Smooth muscle cell of the brain vasculature (primary cell): ENCODE measurements around the gene GLIS1.

Source experiments
- DNase-seq: peaks from one replicate; pipeline ENCODE4 v3.0.0-alpha.2; 2012; ENCODE audit warnings: low read depth, low spot score

GLIS1 gene

GRCh38 chr1:53535226-53535625, 203.7 kb downstream of the GLIS1 start:
- no peak for DNase-seq

GRCh38 chr1:53532912-53533311, 206.1 kb downstream of the GLIS1 start:
- DNase-seq, result no peak

GRCh38 chr1:53532377-53532776, 206.6 kb downstream of the GLIS1 start:
- DNase-seq, result no peak

DNA sequence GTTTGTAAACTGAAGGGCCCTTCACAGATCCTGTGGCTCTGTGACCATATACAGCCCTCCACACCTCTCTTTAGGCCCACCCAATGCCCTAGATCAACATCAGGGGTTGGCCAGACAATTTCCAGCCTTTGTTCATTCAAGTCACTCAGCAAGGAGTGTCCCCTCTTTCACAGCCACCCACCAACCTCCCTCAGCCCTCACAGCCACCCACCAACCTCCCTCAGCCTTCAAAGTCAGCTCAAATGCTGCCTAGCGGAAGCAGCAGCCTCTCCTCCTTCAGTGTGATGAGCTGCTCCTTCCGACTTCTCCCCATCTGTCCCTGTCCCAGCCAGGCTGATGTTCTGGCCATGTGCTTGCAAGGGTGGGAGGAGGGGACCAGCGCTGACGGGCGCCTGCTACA, 208.4 kb downstream of the GLIS1 start:
- no peak for DNase-seq

DNA sequence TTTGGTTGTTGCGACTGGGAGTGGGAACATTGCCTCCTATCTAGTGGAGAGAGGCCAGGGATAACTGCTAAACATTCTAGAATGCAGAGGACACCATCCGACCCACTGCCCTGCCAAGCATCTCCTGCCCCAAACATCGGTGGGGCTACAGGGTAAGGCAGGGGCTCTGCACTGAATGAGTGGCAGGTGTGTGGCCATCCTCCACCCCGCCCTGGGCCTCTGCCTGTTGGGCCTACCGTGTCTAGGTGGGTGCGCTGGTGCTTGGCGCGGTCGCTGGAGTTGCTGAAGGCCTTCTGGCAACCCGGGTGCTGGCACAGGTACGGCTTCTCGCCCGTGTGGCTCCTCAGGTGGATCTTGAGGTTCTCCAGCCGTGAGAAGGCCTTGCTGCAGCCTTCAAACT, 209.4 kb downstream of the GLIS1 start:
- DNase-seq, result no peak

GRCh38 chr1:53527368-53527767, 211.6 kb downstream of the GLIS1 start:
- DNase-seq, result no peak

DNA sequence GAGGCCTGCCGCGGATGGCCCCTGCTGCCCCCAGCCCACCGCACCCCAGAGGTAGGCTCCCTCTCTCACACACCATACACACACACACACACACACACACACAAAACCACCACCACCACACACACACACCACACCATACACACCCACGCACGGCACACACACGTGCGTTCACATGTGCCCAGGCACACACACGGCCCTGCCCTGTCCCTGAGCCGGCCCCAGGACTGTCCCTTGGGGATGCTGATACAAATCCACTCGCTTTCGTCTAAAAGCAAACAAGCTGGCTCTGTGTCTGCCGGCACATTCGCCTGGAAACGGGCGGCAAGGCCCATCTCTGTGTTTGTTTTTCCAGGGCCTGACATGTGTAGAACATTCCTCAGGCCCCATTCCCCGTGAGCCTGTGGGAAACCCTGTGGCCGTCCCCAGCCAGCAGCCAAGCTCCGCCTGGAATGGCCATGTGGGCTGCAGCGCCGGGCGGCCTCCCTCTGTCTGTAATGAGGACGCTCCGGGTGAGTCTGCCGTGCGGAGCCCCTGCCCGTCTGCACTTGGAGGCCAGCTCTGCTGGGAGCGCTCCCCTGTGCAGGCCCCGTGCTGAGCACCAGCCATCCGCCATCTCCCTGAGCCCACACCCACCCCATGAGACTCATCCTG, 212.4 kb downstream of the GLIS1 start:
- DNase-seq, result peak; percentile 70

- no peak for DNase-seq
These were observed 213.4 kb downstream of the GLIS1 start for GRCh38 chr1:53525595-53525994.

DNA sequence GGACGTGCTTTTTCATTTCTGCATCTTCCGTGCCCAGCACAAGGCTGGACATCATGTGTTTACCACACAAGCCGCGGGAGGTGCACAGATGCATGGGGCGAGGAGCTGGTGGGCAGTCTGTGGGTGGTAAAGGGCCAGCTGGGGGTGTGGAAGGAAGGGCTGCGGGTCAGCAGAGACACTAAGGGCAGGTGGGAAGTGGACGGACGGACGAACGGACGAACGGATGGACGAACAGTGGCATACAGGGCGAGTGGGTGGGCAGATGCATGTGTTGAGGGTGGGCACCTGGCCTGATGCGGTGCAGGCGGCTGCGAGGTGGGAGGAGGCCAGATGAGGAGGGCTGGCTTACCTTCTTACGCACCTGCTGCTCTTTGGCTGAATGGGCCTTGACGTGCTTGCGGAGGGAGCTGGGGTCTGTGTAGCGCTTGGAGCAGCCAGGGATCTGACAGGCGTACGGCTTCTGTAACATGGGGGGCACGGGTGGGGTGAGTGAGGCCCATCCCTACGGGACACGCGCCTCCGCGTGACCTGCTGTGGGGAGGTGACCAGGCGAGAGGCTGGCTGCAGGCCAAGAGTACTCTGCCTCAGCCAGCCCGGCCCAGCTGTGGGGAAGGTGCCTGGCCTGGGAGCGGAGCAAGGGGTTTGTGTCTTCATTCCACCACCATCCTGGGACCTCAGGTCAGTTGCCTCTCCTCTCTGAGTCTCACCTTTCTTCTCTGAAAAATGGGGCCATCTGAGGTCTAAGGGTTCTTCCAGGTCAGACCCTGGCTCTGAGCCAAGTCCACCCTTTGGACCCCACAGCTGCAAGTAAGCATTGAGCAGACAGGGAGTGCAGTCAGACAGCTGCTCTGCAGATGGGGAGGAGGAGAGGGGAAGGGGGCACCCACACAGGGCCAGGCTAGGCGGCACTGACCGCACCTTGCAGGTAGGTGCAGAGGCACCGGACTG, 214.3 kb downstream of the GLIS1 start:
- DNase-seq, result no peak

DNA sequence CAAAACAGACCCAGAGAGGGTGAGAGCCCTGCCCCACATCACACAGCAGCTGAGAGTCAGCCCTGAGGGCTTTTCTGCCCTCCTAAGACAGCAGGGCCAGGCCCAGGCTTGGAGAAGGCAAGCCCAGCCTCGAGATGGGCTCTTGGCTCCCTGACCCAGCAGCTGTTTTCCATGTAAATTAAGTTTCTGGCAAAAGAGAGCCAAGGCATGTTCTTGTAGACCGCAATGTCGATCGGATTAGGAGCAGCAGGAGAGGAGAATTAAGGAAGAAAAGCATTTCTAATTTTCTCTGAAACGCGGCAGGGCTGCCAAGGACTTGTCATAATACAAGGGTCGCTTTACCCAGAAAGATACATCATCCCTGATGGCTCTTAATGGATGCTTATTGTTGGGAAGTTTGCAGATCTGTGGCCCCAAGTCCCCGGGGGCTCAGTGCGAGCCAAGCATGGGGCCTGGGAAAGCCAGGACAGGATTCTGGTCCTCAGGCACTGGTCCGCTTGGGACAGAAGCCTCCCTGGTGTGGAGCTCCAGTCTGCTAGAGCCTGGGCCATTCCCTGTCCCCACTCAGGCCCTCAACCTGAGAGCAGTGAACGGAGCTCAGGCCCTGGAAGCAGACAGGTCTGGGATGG, 216.9 kb downstream of the GLIS1 start:
- no peak for DNase-seq

DNA sequence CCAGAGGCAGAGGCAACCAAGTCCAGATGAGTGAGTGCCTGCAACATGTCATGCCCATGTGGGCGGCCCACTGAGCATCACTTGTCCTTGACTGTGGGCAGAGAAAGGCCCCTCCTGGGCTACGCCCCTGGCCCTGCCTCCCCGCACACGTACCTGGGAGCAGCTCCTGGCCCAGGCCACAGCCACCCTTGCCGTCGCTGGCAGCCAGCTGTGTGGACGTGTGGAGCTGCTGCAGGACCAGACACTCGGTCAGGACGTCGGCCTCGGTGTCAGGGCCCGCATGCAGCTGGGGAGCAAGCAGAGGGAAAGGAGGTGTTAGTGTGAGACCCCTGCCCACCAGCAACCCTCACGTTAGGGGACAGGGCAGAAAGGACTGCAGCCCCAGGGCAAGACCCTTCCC, 218.5 kb downstream of the GLIS1 start:
- no peak for DNase-seq

- DNase-seq, result no peak
These were observed 219.5 kb downstream of the GLIS1 start for GRCh38 chr1:53519421-53519820.

- DNase-seq, result no peak
These were observed 220.2 kb downstream of the GLIS1 start for GRCh38 chr1:53518775-53519174.

DNA sequence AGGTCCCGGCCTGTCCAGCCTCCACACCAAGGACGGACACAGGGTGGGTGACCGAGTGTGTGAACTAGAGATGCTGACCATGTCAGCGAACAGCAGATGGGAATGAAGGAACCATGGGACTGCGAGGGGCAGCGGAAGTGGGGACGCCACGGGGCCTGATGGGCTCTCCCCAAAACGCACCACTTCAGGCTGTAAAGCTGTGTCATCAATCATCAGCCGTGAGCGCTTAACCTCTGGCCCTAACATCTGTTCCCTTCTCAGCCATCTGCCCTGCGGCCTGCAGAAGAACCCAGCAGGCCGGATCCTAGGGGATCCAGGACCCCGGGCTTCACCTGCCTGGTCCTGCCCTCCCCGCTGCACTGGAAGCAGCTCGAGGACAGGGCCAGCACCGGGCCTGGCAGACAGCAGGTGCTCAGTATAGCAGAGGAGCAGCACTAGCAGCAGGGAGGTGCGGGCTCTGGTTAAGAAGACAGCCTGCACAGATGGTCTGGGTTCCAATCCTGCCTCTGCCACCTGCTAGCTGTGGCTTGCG, 221.1 kb downstream of the GLIS1 start:
- no peak for DNase-seq

DNA sequence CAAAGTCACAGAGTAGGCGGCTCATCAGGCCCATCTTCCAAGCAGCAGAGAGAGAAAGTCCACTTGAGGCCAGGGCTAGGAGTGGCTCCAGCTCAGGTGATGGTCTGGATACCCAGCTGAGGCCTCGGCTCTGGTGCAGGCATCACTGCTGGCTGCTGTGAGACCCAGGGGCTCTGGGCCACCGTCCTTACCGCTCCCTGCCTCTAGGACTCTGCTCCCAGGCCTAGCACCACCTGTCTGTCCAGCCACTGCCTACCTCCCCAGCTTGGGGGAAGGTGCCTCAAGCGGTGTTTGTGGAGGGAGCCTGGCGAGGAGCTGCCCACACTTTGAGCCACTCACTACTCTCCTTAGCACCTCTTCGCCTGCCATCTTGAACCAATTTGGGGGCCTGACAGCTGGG, 221.9 kb downstream of the GLIS1 start:
- DNase-seq, result no peak

GRCh38 chr1:53516181-53516580, 222.8 kb downstream of the GLIS1 start:
- no peak for DNase-seq

- DNase-seq, result no peak
These were observed 224.5 kb downstream of the GLIS1 start for GRCh38 chr1:53514436-53514835.

DNA sequence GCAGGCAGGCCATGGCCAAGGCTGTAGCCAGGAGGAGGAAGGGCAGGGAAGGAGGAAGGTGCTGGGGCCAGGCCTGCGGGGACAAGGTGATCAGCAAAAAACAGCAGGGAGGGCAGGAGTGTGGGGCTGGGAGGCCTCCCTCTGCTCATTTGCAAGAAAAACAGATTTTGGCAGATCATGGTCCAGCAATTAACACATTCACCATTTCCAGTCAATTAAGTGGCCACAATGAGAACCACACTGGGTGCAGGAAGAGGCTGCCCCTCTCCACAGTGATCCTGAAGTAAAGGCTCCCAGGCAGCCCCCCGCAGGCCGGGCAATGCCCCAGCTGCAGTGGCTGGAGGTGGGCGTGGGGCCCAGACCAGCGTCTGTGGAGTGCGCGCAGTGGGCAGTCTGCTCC, 225.1 kb downstream of the GLIS1 start:
- DNase-seq, result no peak

DNA sequence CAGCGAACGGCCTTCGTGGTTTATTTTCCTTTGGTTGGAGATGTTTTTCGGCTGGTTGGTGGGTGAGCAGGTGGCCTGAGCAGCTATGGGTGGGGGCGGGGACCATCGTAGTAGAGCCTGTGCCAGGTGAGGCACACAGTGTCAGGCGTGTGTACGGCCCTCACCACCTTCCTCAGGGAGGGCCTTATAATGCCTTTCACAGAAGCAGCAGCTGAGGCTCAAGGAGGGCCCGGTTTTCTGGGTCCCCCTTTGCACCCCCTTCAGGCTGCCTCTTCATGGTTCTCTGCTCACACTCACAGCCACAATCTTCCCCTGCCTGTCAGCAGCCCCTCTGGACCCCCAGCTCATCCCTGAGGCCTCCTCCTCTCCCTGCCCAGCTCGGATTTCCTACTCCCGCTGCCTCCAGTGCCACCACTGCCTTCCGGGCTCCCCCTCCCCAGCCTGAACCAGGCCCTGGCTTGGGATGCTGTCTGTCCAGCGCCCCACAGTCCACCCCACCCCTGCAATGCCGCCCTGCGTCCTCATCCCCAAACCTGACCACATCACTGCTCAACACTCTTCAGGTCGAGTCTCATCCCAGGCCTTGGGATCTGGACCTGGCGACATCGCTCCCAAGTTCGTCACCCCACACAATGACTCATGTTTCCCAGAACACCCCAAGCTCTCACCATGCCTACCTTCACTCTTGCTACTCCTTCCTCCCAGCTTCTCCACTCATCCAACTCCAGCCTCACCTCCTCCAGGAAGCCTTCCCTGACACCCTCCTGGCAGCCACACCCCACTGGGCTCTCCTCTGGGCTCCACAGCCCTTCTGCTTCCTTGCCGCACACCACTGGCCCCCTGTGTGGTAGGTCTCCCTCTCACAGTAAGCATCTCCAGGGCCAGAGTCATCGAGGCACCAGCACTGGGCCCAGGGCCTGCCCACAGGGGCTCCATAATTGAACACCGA, 225.9 kb downstream of the GLIS1 start:
- no peak for DNase-seq

DNA sequence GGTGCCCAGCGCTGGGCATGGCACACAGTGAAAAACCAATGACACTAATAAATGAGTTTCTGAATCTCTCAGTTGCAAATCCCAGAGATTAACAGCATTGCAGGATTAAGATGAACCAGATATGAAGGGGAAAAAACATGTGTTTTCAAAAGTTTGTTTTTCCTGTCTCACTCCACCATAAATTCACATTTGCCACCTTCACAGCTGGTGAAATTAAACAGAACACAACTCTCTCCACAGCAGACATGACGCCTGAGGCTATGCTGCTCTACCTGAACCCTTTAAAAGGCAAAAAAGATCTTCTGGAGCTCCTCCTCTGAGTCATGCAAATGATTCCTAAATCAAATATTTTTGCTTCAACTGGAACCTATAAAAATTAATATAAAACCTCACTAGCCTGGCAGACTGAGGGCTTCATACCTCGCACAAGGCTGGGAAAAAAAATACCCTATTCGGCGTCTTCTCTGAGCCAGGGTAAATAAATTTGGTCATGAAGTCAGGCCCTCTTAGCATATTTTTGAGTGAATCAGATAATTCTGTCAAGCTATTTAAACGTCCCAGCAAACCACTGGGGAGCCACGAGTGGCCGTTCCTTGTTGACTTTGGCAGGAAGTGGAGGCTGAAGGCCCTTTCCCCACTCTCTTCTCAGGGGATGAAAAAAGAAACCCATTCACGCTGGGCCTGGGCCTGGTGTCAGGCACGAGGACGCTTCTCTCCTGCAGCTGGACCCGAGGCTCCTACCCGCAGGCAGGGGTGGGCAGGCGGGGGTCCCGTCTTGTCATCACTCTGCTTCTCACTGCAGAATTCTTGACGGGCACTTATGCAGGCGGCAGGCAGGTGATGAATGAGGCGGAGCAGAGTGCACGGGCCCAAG, 226.8 kb downstream of the GLIS1 start:
- peak; percentile 81 for DNase-seq
